GM11168 (cell line): ENCODE measurements around the gene PCCA.
"Not testable (repeated sequence)": the region's sequence is repeated elsewhere in the genome, so short reads cannot be mapped to it uniquely, and the experiment has no call there.

Source experiments
- in situ Hi-C: fragments of 300-500 bp; cut with MboI; formaldehyde crosslinking; loops from one replicate; pipeline ENCODE4 v1.12.0; 2022; ENCODE audit warnings: low sequenced_read_pairs; ENCODE audit not compliant: unreplicated experiment

PCCA gene

DNA sequence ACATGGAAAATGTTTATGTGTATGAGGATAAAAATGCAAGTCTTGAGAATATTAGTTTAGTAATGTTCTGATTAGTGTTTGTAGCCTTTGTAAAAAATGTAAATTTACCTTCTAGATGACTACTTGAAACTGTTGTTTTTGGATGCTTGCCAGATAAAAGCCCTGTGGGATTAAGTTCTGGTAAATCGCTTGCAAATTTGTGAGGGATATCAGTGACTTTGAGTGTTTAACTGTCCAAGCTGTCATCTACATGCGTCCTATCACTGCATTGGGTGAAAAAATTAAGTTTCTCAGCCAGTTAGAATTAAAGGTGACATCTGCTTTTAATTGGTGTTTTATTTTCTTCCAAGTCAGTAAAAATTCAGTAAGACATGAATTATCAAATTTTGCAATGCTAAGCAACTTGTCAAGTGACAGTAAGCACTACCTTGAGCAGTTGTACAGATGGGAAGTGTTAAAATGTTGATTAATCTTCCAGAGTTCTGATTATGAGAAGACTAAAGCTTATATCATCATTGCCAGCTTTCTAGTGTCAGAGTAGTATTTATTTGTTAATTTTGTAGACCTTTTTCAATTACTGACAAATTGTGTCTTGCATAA, 88.0 kb downstream of the PCCA start:
- in situ Hi-C loops: no loop called here

DNA sequence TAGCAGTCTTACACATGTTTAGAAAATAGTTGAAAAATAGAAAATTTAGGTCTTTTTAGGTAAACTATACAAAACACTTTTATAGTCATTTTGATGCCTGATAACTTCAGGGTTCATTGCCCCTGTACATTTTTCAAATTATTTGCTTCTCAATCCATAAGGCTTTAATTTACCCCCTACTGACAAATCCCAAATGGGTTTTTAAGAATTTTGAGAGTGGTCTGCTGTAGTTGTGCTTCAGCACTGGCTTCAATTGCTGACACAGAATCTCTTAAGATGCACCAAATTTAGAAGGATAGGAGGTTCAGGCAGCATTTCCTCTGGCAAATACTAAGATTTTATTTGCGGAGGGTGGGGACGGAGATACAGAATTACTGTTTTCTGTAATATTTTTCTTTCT, 89.4 kb downstream of the PCCA start:
- in situ Hi-C loops: no loop called here

DNA sequence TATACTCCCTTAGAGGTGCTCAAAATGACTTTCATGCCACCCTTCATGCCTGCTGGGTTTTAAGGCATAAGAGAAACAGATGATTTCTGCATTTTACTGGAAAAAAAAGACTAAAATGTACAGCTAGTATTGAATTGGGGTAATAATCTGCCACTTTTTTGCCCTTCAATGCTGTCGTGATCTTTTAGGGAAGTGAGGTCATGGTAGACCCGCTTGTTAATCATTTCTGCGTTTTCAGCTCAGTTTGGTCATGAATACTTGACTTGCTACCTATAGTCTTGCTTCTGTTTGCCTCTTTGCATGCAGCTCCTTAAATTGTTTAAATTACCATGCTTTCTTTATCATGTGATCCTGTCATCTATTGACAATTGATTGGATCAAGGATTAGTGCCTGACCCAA, 90.4 kb downstream of the PCCA start:
- in situ Hi-C loops: no loop called here

- in situ Hi-C loops: no loop called here
Observed at GRCh38 chr13:100182900-100183490, 94.1 kb downstream of the PCCA start.

DNA sequence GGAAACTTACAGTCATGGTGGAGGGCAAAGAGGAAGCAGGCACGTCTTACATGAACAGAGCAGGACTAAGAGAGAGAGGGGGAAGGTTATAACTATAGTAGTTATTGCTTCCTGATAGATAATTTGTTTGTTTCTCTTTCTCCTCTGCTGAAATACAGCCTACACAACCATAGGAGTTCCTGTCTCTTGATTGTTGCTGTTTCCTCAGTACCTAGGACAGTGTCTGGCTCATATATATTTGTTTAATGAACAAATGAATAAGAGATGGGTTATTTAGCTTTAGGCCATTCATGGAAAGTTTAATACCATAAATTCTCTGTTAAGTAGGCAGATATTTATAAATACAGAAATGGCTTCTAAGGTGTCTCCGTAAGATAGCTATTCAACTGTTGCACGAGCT, 95.2 kb downstream of the PCCA start:
- in situ Hi-C loops: no loop called here

DNA sequence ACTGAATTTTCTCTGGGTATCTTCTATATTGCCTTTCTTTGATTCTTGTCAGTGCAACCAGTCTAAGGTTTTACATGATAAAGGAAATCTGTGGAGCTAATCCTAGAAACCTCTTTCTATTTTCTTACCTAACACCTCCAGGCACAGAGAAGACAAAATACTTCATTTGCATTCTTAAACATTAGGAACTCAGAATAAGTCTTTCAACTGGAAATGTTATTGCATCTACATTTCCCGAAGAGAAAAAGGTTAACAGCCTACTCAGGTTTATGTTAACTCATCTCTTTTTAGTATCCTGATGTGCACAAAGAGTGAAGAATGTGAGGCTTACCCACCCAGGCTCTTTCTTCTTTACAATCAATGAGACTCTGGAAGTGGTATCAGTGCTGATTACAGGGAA, 106.7 kb downstream of the PCCA start:
- in situ Hi-C loops: no loop called here

GRCh38 chr13:100196375-100196774, 107.5 kb downstream of the PCCA start:
- in situ Hi-C loops: no loop called here

- in situ Hi-C loops: no loop called here
Observed at GRCh38 chr13:100197116-100197515, 108.2 kb downstream of the PCCA start.

DNA sequence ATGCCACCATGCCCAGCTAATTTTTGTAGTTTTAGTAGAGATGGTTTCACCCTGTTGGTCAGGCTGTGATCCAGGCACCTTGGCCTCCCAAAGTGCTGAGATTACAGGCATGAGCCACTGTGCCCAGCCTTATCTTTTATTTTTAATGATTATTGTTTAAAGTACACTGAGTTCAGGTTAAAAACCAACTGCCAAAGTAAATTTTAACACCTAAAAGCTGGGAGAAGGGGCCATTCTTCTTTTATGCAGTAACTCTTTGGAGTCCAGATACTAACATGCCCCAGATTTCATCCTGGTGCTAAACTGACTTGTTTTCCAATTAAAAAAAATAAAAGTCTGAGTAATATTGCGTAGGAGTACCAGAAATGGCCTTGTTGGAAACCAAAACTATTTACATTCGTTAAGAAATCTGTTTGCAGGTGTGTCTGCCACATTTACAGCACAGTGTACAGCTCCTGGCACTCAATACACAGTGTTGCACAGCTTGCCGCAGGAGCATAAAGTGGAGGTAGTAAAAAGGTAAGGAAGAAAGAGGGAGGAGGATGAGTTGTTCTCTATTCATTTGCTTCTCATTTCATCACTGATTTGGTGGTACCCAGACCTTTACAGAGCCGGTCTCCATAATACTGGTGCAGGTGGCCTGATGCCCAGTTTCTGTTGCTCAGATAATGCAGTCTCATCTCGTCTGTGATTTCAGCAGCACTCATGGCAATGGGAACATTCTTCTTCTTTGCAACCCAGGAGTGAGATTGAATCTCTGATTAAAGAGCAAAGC, 108.9 kb downstream of the PCCA start:
- in situ Hi-C loops: no loop called here

GRCh38 chr13:100203696-100204367, 114.9 kb downstream of the PCCA start:
- in situ Hi-C loops: no loop called here

- in situ Hi-C loops: no loop called here
Observed at GRCh38 chr13:100208002-100208401, 119.1 kb downstream of the PCCA start.

GRCh38 chr13:100208626-100209025, 119.7 kb downstream of the PCCA start:
- in situ Hi-C loops: no loop called here

- in situ Hi-C loops: no loop called here
Observed at GRCh38 chr13:100209857-100210825, 121.2 kb downstream of the PCCA start.

DNA sequence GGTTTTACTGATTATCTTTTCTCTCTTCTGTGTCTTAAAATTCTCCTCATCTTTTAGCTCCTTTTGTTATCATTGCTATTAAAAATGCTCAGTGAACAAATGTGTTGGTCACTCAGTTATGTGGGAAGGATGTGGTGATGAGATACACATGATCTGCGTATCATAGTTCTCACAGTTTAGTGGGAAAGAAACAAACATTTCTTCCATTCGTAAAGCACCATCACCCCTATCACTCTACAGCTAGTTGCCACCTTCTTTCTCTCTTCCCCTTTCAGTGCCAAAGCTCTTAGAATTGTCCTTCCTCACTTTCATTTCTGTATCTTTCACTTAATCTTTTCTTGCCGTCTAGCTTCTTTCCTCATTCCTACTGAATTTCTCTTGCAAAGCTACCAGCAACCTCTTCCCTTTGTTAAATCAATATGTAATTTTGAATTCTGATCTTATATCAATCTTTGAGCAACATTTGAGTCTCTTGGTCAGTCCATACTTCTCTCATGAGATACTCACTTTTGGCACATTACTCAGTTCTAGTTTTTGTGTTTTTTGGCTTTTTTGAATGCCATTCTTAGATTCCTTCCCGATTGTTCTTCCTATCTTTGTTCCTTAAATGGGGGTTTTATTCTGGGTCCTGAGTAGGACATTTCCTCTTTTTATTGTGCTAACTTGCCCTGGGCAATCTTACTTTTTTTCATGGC, 122.3 kb downstream of the PCCA start:
- in situ Hi-C loops: no loop called here

DNA sequence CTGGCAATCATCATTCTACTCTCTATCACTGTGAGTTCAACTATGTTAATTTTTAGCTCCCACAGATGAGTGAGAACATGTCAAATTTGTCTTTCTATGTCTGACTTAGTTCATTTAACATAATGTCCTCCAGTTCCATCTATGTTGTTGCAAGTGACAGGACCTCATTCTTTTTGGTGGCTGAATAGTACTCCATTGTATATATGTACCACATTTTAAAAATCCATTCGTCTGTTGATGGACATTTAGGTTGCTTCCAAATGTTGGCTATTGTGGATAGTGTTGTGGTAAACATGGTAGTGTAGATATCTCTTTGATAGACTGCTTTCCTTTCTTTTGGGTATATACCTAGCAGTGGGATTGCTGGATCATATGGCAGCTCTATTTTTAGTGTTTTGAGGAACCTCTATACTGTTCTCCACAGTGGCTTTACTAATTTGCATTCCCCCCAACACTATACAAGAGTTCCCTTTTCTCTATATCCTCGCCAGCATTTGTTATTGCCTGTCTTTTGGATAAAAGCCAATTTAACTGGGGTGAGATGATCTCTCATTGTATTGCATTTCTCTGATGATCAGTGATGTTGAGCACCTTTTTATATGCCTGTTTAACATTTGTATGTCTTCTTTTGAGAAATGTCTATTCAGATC, 124.1 kb downstream of the PCCA start:
- in situ Hi-C loops: no loop called here

DNA sequence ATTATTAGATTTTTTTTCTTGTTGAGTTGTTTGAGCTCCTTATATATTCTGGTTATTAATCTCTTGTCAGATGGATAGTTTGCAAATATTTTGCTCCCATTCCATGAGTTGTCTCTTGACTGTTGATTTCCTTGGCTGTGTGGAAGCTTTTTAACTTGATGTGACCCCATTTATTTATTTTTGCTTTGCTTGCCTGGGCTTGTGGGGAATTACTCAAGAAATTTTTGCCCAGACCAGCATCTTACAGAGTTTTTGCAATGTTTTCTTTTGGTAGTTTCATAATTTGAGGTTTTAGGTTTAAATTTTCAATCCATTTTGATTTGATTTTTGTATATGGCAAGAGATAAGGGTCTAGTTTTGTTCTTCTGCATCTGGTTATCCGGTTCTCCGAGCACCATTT, 124.7 kb downstream of the PCCA start:
- in situ Hi-C loops: no loop called here

- in situ Hi-C loops: no loop called here
Observed at GRCh38 chr13:100214886-100215285, 126.0 kb downstream of the PCCA start.

DNA sequence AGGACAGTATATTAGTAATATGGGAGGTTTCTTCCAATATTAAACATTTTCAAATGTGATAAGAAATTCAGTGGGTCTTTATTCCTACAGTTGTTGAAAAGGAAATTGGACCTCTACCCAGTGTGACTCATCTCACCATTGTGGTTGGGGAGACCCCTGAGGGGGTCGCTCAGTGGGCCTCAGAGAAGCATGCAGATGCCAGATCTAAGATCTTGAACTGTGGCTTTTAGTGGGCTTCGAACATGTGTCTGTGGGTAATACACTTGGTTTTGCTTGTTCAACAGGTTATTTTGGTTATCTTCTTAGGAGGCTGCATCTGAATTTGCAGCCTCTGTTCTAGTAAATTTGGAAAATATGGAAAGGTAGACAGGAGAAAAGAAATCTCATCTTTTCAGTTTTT, 132.3 kb downstream of the PCCA start:
- in situ Hi-C loops: no loop called here

DNA sequence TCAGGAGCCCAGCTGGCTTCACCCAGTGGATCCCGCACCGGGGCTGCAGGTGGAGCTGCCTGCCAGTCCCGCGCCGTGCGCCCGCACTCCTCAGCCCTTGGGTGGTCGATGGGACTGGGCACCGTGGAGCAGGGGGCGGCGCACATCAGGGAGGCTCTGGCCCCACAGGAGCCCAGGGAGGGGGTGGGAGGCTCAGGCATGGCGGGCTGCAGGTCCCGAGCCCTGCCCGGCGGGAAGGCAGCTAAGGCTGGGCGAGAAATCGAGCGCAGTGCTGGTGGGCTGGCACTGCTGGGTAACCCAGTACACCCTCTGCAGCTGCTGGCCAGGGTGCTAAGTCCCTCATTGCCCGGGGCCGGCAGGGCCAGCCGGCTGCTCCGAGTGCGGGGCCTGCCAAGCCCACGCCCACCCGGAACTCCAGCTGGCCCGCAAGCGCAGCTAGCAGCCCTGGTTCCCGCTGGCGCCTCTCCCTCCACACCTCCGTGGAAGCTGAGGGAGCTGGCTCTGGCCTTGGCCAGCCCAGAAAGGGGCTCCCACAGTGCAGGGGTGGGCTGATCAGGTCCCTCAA, 135.2 kb downstream of the PCCA start:
- in situ Hi-C loops: not testable (repeated sequence)
